Erythroblast (primary cell): ENCODE measurements around the gene FGD4.

Experiments
- GATA1 ChIP-seq: IDR thresholded peaks from 2 replicates; pipeline ENCODE4 v1.6.1; 2011; ENCODE audit warnings: low read depth, mild to moderate bottlenecking, control low read depth, low read length, moderate library complexity
- POLR2A ChIP-seq: IDR thresholded peaks from 2 replicates; pipeline ENCODE4 v1.6.1; 2011; ENCODE audit warnings: mild to moderate bottlenecking, low read length

DNA sequence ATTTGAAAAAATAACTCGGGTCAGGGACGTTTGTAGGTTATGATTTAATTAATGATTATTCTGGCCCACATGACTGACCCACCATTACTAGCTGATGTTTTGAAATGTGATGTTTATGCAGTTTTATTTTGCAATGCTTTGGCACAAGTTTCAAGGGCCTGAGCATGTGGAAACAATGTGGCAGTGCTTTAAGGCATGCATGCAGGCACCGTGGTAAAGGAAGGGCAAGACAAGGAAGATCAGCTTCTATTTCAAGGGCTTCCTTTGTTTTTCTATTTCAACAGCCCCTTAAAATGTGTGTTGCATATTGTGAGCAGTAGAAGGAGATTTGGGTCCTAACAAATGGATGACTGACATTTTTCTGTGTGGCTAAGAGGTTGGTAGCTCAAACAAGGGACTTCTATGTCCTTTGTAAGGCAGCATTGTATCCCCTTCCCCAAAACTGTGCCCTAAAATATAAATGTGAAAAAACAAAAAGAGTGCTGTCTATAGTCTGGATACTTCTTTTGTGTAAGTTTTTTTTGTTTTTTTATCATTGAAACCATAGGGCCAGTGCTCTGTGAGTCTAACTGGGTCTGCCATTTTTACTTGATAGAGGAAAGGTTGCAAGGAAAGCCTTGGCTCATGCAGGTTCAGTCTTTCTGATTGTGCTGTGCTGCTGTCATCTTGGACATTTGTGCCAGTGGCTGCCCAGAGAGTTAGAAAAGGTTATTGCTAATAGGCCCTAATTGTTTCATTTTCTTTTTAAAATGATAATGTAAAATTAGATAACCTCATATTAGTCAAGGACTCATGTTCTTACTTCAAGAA, 103.5 kb downstream of the FGD4 start:
- no peak for TF ChIP-seq POLR2A
- no peak for TF ChIP-seq GATA1
